Pancreas (tissue), 10 donors: ENCODE results near the gene YBX1. TPM values are rescaled to one million over a fixed set of nuclear protein-coding genes. Genes with fewer than 3 reads are reported as not detected.
"Not testable (repeated sequence)": the region's sequence is repeated elsewhere in the genome, so short reads cannot be mapped to it uniquely, and the experiment has no call there.

Experiments
- ATAC-seq, 4 donors: fragments of 200-7000 bp; cut with Tn5 transposase; one replicate each; pipeline versions ENCODE4 v1.8.0 to v1.9.1; 2020; ENCODE audit warnings: mild to moderate bottlenecking in 4 of 4, moderate library complexity in 4 of 4
- DNase-seq, 6 donors: peaks; one replicate each; pipeline ENCODE4 v3.0.0-alpha.2; 2020
- FAIRE-seq: peaks from 2 replicates; lab custom pipeline; 2012; peaks lifted over from hg19 to GRCh38; lab: Jason Lieb, UNC
- H3K27ac ChIP-seq, 4 donors: fragments of 200-600 bp; sonication (generic); 1 replicate in 3 of 4; 2 replicates in 1 of 4; pipeline versions ENCODE4 v1.5.0 to v1.8.0; 2020
- H3K27me3 ChIP-seq, 4 donors: fragments of 200-600 bp; one replicate each; pipeline ENCODE4 v1.8.0; 2021
- H3K36me3 ChIP-seq, 3 donors: fragments of 200-600 bp; sonication (generic) in 1 of 3; one replicate each; pipeline versions ENCODE4 v1.5.0 to v1.8.0; 2020 to 2021
- H3K4me1 ChIP-seq, 3 donors: fragments of 200-600 bp; one replicate each; pipeline ENCODE4 v1.8.0; 2021
- H3K4me3 ChIP-seq, 4 donors: fragments of 200-600 bp; sonication (generic) in 2 of 4; one replicate each; pipeline versions ENCODE4 v1.5.0 to v1.8.0; 2020 to 2021
- H3K9me3 ChIP-seq, 4 donors: fragments of 200-600 bp; one replicate each; pipeline ENCODE4 v1.8.0; 2021
- CTCF ChIP-seq, 4 donors: fragments of 200-600 bp; sonication (generic) in 3 of 4; IDR thresholded peaks; one replicate each; pipeline versions ENCODE4 v1.5.0 to v1.8.0; 2021; ENCODE audit warnings: antibody characterized with exemption in 4 of 4
- WGBS, 2 donors: extraction: QIAGEN DNeasy Blood & Tissue Kit; methylation state at CpG; one replicate each; pipeline ENCODE4 v1.1.7; 2013; 5-methylcytosine and 5-hydroxymethylcytosine counted together
- intact Hi-C, 3 donors: fragments of 100-400 bp; cut with DNase I; formaldehyde crosslinking; loops; one replicate each; pipeline versions ENCODE4 v1.11.1 to v1.14.2; 2022
- polyA plus RNA-seq, 2 donors: library from polyadenylated mRNA; stranded (reverse); fragments of 200-250 nt; gene quantifications; one replicate each; pipeline ENCODE4 v1.2.3, GENCODE V29; 2013
- total RNA-seq, 6 donors: library from RNA; stranded (reverse); fragmentation: NEBNext Ultra II Directional in 4 of 6; extraction: Animal tissue kit (Norgen Biotek cat#: 25700) in 4 of 6; gene quantifications; one replicate each; pipeline versions ENCODE4 v1.2.1 to v1.2.4, GENCODE V29; 2021 to 2023
- donor health status: healthy with polysubstance abuse.
- donor health status: DM: no; HTN: no; CAD: no; lungs with moderate emphysema.
- donor health status: DM: no; HTN: no; CAD: no.
- donor health status: control.
- donor health status: control.
- donor health status: Bipolar disorder and iron deficiency.
- donor health status: DM: yes; HTN: yes; CAD: no.
- donor health status: DM: no; HTN: no; CAD: no.
- donor health status: DM: no; HTN: no; CAD: no.
- donor health status: DM: yes; HTN: yes; CAD: no.

YBX1 gene
- total and polyA plus RNA-seq, 8 donors: 97.4 to 240 (median 196) TPM

GRCh38 chr1:42679364-42679983 lies 2.7 kb upstream of the YBX1 start:
- peaks cover 3 to 11% (median 10%) of the 10 kb centered on the region in 3 donors for H3K4me1 ChIP-seq
- no peak for DNase-seq
- H3K36me3 ChIP-seq: no peaks in the 10 kb centered on the region
- H3K27ac ChIP-seq: no peak overlapping the region
- H3K27me3 ChIP-seq: no peaks in the 10 kb centered on the region
- 82 to 88% methylated on average over 10 of the region's 10 CpGs for WGBS, 2 donors
- no peak for TF ChIP-seq CTCF (IDR thresholded peaks at IDR 0.05)
- intact Hi-C loops: no loop called here
- H3K4me3 ChIP-seq: no peak overlapping the region
- no peak for ATAC-seq
- H3K9me3 ChIP-seq: no peaks in the 10 kb centered on the region
- no peak for FAIRE-seq

GRCh38 chr1:42680055-42680454 lies 2.2 kb upstream of the YBX1 start:
- intact Hi-C loops: no loop called here
- Histone ChIP-seq H3K4me1 (peaks cover 9 to 16% (median 10%) of the 10 kb centered on the region in 3 donors), H3K27ac (no peak overlapping the region), H3K36me3 (no peaks in the 10 kb centered on the region), H3K27me3 (no peaks in the 10 kb centered on the region), H3K9me3 (no peaks in the 10 kb centered on the region), H3K4me3 (peak overlapping the region in 1 of 4 donors; percentile 90)
- no peak for TF ChIP-seq CTCF (IDR thresholded peaks at IDR 0.05)
- no peak for ATAC-seq
- no peak for FAIRE-seq
- 64 to 73% methylated on average over 2 of the region's 2 CpGs for WGBS, 2 donors
- no peak for DNase-seq

GRCh38 chr1:42680921-42681683 lies 1.1 kb upstream of the YBX1 start:
- FAIRE-seq (no peak), DNase-seq (no peak), ATAC-seq (peak in 2 of 4 donors; percentile 21)
- intact Hi-C loops: no loop called here
- no peak for TF ChIP-seq CTCF (IDR thresholded peaks at IDR 0.05)
- H3K27ac ChIP-seq: peak overlapping the region; percentile 79 to 93 (median 81)
- WGBS, 2 donors: 4 to 5% methylated on average over 18 of the region's 18 CpGs
- no peaks in the 10 kb centered on the region for H3K9me3 ChIP-seq
- no peaks in the 10 kb centered on the region for H3K36me3 ChIP-seq
- no peaks in the 10 kb centered on the region for H3K27me3 ChIP-seq
- H3K4me3 ChIP-seq: peak overlapping the region; percentile 82 to 93 (median 88)
- peaks cover 15 to 27% (median 19%) of the 10 kb centered on the region in 3 donors for H3K4me1 ChIP-seq

GRCh38 chr1:42682484-42682738 lies 193 bp downstream of the YBX1 start:
- DNase-seq (peak in 1 of 6 donors; percentile 62), ATAC-seq (peak; percentile 11 to 34 (median 19))
- 0 to 1% methylated on average over 19 to 33 of the region's 33 CpGs for WGBS, 2 donors
- Histone ChIP-seq H3K4me3 (peak overlapping the region; percentile 82 to 93 (median 88)), H3K4me1 (peaks cover 15 to 36% (median 21%) of the 10 kb centered on the region in 3 donors), H3K27ac (peak overlapping the region; percentile 79 to 93 (median 81))
- intact Hi-C loops, H3K9me3 ChIP-seq, FAIRE-seq, H3K27me3 ChIP-seq, H3K36me3 ChIP-seq: not testable (repeated sequence)

- Histone ChIP-seq H3K27me3 (no peaks in the 10 kb centered on the region), H3K4me3 (peak overlapping the region; percentile 82 to 93 (median 88)), H3K9me3 (no peaks in the 10 kb centered on the region), H3K36me3 (no peaks in the 10 kb centered on the region), H3K27ac (peak overlapping the region; percentile 79 to 93 (median 81)), H3K4me1 (peaks cover 15 to 41% (median 21%) of the 10 kb centered on the region in 3 donors)
- DNase-seq (peak; percentile 66 to 86 (median 72)), FAIRE-seq (no peak), ATAC-seq (peak; percentile 48 to 64 (median 56))
- TF ChIP-seq CTCF (IDR thresholded peaks at IDR 0.05): no peak
- intact Hi-C loops: no loop called here
- WGBS, 2 donors: 0 to 1% methylated on average over 34 to 103 of the region's 103 CpGs
Observed at GRCh38 chr1:42682739-42683531, 717 bp downstream of the YBX1 start.
